Peyer's patch (tissue), 4 donors: ENCODE results near the gene SPATC1L.

Experiments
- POLR2A ChIP-seq, 2 donors: fragments of 450-650 bp; IDR thresholded peaks; one replicate each; pipeline ENCODE4 v1.5.1; 2017; ENCODE audit warnings: antibody characterized with exemption in 2 of 2, mild to moderate bottlenecking in 2 of 2, moderate library complexity in 2 of 2
- TF ChIP-seq, protein P1 (sequence below), 6 experiments: fragments of 450-650 bp in 4 of 6; fragments of 200-600 bp in 2 of 6; sonication (generic) in 1 of 6; IDR thresholded peaks; one replicate each; pipeline ENCODE4 v1.5.1; 2017 to 2019; ENCODE audit warnings: antibody characterized with exemption in 6 of 6, mild to moderate bottlenecking in 3 of 6, moderate library complexity in 1 of 6

DNA sequence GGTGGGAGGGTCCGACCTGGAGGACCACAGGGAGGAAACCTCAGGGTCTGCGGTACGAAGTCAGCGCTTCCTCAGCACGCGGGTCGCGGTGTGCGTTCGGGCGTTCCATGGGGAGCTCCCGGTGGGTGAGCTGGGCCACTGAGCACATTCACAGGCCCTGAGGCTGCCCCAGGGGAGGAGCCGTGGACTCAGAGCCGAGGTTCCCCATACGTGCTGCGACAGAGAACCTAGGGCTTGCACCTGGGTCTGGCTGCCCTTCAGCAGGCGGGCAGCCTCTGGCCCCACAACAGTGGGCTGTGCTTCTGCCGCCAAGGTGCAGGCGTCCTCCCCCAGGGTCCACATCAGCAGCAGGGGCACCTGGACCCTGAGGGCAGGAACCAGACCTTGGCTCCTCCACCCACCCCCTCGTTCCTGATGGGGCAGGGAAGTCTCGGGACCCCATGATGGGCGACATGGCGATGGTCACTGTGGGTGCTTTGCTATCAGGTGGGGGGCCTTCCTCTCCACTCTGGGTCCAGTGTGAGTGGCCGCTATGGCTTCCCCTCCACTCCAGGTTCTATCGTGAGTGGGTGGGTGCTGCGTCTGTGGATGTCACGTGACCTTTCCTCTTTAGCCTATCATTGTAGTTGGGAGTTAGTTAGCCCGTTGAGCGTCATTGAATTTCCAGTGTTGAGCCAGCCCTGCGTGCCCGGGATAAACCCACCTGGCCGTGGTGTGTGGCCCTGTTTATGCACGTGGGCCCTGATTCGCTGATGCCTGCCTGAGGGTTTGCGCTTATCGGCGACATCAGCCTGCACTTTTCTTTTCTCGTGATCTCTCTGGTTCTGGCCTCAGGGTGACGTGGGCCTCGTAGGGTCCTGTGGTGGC lies 56.8 kb downstream of the SPATC1L start:
- TF ChIP-seq POLR2A (IDR thresholded peaks at IDR 0.05) = no peak
- TF ChIP-seq, protein P1, sequence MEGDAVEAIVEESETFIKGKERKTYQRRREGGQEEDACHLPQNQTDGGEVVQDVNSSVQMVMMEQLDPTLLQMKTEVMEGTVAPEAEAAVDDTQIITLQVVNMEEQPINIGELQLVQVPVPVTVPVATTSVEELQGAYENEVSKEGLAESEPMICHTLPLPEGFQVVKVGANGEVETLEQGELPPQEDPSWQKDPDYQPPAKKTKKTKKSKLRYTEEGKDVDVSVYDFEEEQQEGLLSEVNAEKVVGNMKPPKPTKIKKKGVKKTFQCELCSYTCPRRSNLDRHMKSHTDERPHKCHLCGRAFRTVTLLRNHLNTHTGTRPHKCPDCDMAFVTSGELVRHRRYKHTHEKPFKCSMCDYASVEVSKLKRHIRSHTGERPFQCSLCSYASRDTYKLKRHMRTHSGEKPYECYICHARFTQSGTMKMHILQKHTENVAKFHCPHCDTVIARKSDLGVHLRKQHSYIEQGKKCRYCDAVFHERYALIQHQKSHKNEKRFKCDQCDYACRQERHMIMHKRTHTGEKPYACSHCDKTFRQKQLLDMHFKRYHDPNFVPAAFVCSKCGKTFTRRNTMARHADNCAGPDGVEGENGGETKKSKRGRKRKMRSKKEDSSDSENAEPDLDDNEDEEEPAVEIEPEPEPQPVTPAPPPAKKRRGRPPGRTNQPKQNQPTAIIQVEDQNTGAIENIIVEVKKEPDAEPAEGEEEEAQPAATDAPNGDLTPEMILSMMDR (IDR thresholded peaks at IDR 0.05) = no peak
